Heart right ventricle (tissue), 16 donors: ENCODE results near the gene SMIM24. TPM values are rescaled to one million over a fixed set of nuclear protein-coding genes. Genes with fewer than 3 reads are reported as not detected.
A peak's percentile ranks its signal among the peaks of the same experiment; 100 is the strongest.

Experiments
- ATAC-seq, 8 donors: fragments of 200-7000 bp; cut with Tn5 transposase; one replicate each; pipeline ENCODE4 v1.9.1; 2020; ENCODE audit warnings: mild to moderate bottlenecking in 8 of 8, moderate library complexity in 8 of 8, moderate number of reproducible peaks in 1 of 8
- DNase-seq, 2 donors: peaks; one replicate each; pipeline ENCODE4 v3.0.0-alpha.2; 2020
- H3K27ac ChIP-seq, 10 donors: fragments of 200-600 bp; sonication (generic) in 2 of 10; one replicate each; pipeline versions ENCODE4 v1.5.0 to v1.8.0; 2020 to 2022; ENCODE audit warnings: mild to moderate bottlenecking in 3 of 10
- H3K27me3 ChIP-seq, 7 donors: fragments of 200-600 bp; one replicate each; pipeline ENCODE4 v1.8.0; 2021 to 2022; ENCODE audit warnings: mild to moderate bottlenecking in 2 of 7
- H3K36me3 ChIP-seq, 9 donors: fragments of 200-600 bp; sonication (generic) in 1 of 9; one replicate each; pipeline versions ENCODE4 v1.5.0 to v1.8.0; 2020 to 2022; ENCODE audit warnings: mild to moderate bottlenecking in 2 of 9
- H3K4me1 ChIP-seq, 9 donors: fragments of 200-600 bp; sonication (generic) in 1 of 9; one replicate each; pipeline versions ENCODE4 v1.5.0 to v1.8.0; 2020 to 2022; ENCODE audit warnings: mild to moderate bottlenecking in 4 of 9
- H3K4me3 ChIP-seq, 10 donors: fragments of 200-600 bp; sonication (generic) in 2 of 10; one replicate each; pipeline versions ENCODE4 v1.5.0 to v1.8.0; 2020 to 2022; ENCODE audit warnings: mild to moderate bottlenecking in 7 of 10, moderate library complexity in 2 of 10
- H3K9me3 ChIP-seq, 11 donors: fragments of 200-600 bp in 10 of 11; sonication (generic) in 2 of 11; one replicate each; pipeline versions ENCODE4 v1.5.0 to v1.8.0; 2013 to 2022; ENCODE audit warnings: mild to moderate bottlenecking in 2 of 11, control low read depth in 1 of 11, moderate library complexity in 1 of 11
- CTCF ChIP-seq, 9 donors: fragments of 200-600 bp; sonication (generic) in 2 of 9; IDR thresholded peaks; one replicate each; pipeline versions ENCODE4 v1.5.0 to v1.8.0; 2021 to 2022; ENCODE audit warnings: antibody characterized with exemption in 9 of 9, mild to moderate bottlenecking in 5 of 9, moderate library complexity in 1 of 9
- WGBS, 2 donors: extraction: QIAGEN DNeasy Blood & Tissue Kit; methylation state at CpG; one replicate each; pipeline ENCODE4 v1.1.7; 2013; ENCODE audit warnings: inconsistent platforms in 1 of 2; 5-methylcytosine and 5-hydroxymethylcytosine counted together
- intact Hi-C, 10 donors: fragments of 100-400 bp; cut with DNase I; formaldehyde crosslinking; loops; one replicate each; pipeline versions ENCODE4 v1.11.1 to v1.14.2; 2022
- polyA plus RNA-seq, 2 donors: library from polyadenylated mRNA; stranded (reverse); fragments of 200-250 nt; gene quantifications; one replicate each; pipeline ENCODE4 v1.2.3, GENCODE V29; 2013
- total RNA-seq, 10 donors: library from RNA; stranded (reverse); fragmentation: NEBNext Ultra II Directional in 3 of 10; extraction: Animal tissue kit (Norgen Biotek cat#: 25700) in 3 of 10; gene quantifications; one replicate each; pipeline versions ENCODE4 v1.2.1 to v1.2.4, GENCODE V29; 2021 to 2023
- donor health status: Arrhythmogenic right ventricular cardiomyopathy.
- donor health status: ischemic (EF 13 %, LVEDD 7.1; RV severe dilation, severe dysfunction).
- donor health status: healthy with polysubstance abuse.
- donor health status: DM: no; HTN: yes; CAD: no.
- donor health status: DM: no; HTN: no; CAD: no.
- donor health status: ischemic (EF 25% LVEDD 6.9; RV normal size, moderate dysfunction).
- donor health status: ischemic (EF 25% LVEDD 5.7; RV mildly dilated, moderate dysfunction).
- donor health status: healthy.
- donor health status: DM: yes; HTN: yes; CAD: no.
- donor health status: Ischemic cardiomyopathy.
- donor health status: ischemic (EF 35%, LVEDD 5.7; RV mildly dilated, moderate dysfunction).
- donor health status: nonischemic (EF 11% LVEDD 7.7; RV severe dilation, severe dysfunction).
- donor health status: DM: yes; HTN: yes; CAD: no.
- donor health status: PGD.
- donor health status: ischemic (EF 29% LVEDD 5.4; RV normal size, mild dysfunction).
- donor health status: nonischemic (EF 23%, LVEDD 6.1; RV moderate dilation, normal function).

The SMIM24 gene
- total and polyA plus RNA-seq, 12 donors, result not detected

GRCh38 chr19:3426433-3426832, 53.9 kb downstream of the SMIM24 start:
- WGBS, 2 donors, result 92 to 96% methylated on average over 9 of the region's 9 CpGs
- no peaks in the 10 kb centered on the region for H3K27me3 ChIP-seq
- H3K9me3 ChIP-seq, result no peaks in the 10 kb centered on the region
- H3K27ac ChIP-seq, result peak overlapping the region in 4 of 10 donors; percentile 80 to 93 (median 86)
- no peak for TF ChIP-seq CTCF (IDR thresholded peaks at IDR 0.05)
- no peak overlapping the region for H3K4me3 ChIP-seq
- ATAC-seq (no peak), DNase-seq (no peak)
- H3K36me3 ChIP-seq, result peaks cover 0 to 30% (median 0%) of the 10 kb centered on the region in 9 donors
- H3K4me1 ChIP-seq, result peaks cover 19 to 56% (median 45%) of the 10 kb centered on the region in 9 donors
- intact Hi-C loops, result loop anchor here in 5 of 10 donors (5.0 to 10.0 kb wide), 5 partner anchors 64 to 99 kb away; no protein-coding TSS in a partner anchor

Other genes starting within 250 kb of the SMIM24 start
- 100 to 1,000 TPM; 132 to 217 (median 161) TPM for gene NFIC, start 113.9 kb downstream of the SMIM24 start, total RNA-seq
- 100 to 1,000 TPM in 1 of 2 donors, 10 to 100 TPM in 1; 52.3 to 147 TPM for gene NFIC, start 113.9 kb downstream of the SMIM24 start, polyA plus RNA-seq
- not detected for gene SMIM44, start 2.9 kb upstream of the SMIM24 start, total RNA-seq
- not detected for gene SMIM44, start 2.9 kb upstream of the SMIM24 start, polyA plus RNA-seq
- gene DOHH, start 20.1 kb upstream of the SMIM24 start, total RNA-seq, result 10 to 100 TPM in 5 of 10 donors, 1 to 10 TPM in 5; 7.2 to 14.9 (median 9.4) TPM
- gene DOHH, start 20.1 kb upstream of the SMIM24 start, polyA plus RNA-seq, result 10 to 100 TPM; 13.2 to 30.4 TPM
- gene FZR1, start 25.8 kb upstream of the SMIM24 start, total RNA-seq, result 10 to 100 TPM; 21.0 to 30.8 (median 27.1) TPM
- gene FZR1, start 25.8 kb upstream of the SMIM24 start, polyA plus RNA-seq, result 10 to 100 TPM; 13.5 to 15.2 TPM
- 1 to 10 TPM in 2 of 10 donors, under 1 TPM in 8; 0.38 to 1.3 (median 0.79) TPM for gene TEKTIP1, start 58.6 kb upstream of the SMIM24 start, total RNA-seq
- gene TEKTIP1, start 58.6 kb upstream of the SMIM24 start, polyA plus RNA-seq, result under 1 TPM in 1 of 2 donors, not detected in 1; 0.09 TPM
- 10 to 100 TPM; 11.6 to 41.3 (median 21.0) TPM for gene MFSD12, start 77.1 kb upstream of the SMIM24 start, total RNA-seq
- gene MFSD12, start 77.1 kb upstream of the SMIM24 start, polyA plus RNA-seq, result 10 to 100 TPM; 24.3 to 43.2 TPM
- 10 to 100 TPM; 19.5 to 49.3 (median 30.3) TPM for gene HMG20B, start 92.4 kb upstream of the SMIM24 start, total RNA-seq
- 10 to 100 TPM; 65.2 to 73.3 TPM for gene HMG20B, start 92.4 kb upstream of the SMIM24 start, polyA plus RNA-seq
- 1 to 10 TPM; 1.3 to 2.8 (median 2.1) TPM for gene GIPC3, start 105.0 kb upstream of the SMIM24 start, total RNA-seq
- 1 to 10 TPM in 1 of 2 donors, under 1 TPM in 1; 0.90 to 2.4 TPM for gene GIPC3, start 105.0 kb upstream of the SMIM24 start, polyA plus RNA-seq
- 1 to 10 TPM; 1.6 to 4.0 (median 3.0) TPM for gene TBXA2R, start 126.3 kb upstream of the SMIM24 start, total RNA-seq
- 1 to 10 TPM; 2.9 to 3.4 TPM for gene TBXA2R, start 126.3 kb upstream of the SMIM24 start, polyA plus RNA-seq
- 10 to 100 TPM in 9 of 10 donors, 1 to 10 TPM in 1; 9.7 to 15.8 (median 12.1) TPM for gene CACTIN, start 146.3 kb upstream of the SMIM24 start, total RNA-seq
- gene CACTIN, start 146.3 kb upstream of the SMIM24 start, polyA plus RNA-seq, result 10 to 100 TPM; 15.8 to 17.6 TPM
- gene PIP5K1C, start 219.9 kb upstream of the SMIM24 start, total RNA-seq, result 10 to 100 TPM; 28.2 to 46.6 (median 36.3) TPM
- 10 to 100 TPM; 18.3 to 18.9 TPM for gene PIP5K1C, start 219.9 kb upstream of the SMIM24 start, polyA plus RNA-seq
- under 1 TPM in 3 of 10 donors, not detected in 7; 0.15 to 0.49 (median 0.34) TPM for gene TJP3, start 227.9 kb upstream of the SMIM24 start, total RNA-seq
- gene TJP3, start 227.9 kb upstream of the SMIM24 start, polyA plus RNA-seq, result under 1 TPM in 1 of 2 donors, not detected in 1; 0.06 TPM